ENCODE measurements around the gene LTBP3. TPM values are rescaled to one million over a fixed set of nuclear protein-coding genes. Genes with fewer than 3 reads are reported as not detected.

The LTBP3 gene
- total and polyA plus RNA-seq, 11 donors = 26.3 to 125 (median 75.6) TPM

DNA sequence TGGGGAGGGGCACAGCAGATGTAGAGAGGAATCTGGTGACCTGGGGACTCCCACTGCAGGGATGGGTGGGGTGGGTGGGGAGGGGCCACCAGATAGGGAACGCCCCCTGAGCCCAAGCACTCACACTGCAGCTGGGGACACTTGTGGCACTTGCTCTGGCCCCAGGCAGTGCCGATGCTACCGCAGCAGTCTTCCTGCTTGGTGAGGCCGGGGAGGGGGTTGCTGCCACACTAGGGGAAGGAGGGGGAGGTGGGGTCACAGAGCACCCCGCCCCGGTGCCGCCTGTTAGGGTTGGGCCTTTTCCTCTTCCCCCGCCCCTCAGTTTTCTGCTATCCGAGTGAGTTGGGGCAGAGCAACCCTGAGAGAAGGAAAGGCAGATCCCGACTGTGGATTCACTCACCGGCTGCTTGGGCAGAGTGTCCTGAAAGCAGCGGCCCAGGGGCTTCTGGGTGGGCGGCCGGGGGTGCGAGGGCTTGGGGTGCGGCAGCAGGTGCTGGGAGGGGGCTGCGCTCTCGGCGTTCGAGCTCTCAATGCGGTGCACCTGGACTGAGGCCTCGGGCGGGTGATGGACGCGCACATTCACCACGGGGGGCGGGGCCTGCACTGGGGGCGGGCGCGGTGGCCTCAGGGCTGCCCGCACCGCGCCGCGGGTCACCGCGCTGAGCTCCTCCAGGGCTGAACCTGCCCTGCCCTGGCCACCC, 4.7 kb downstream of the LTBP3 start:
- Histone ChIP-seq H3K27ac (no peak overlapping the region), H3K4me3 (no peak overlapping the region), H3K27me3 (no peaks in the 10 kb centered on the region), H3K9me3 (no peaks in the 10 kb centered on the region), H3K4me1 (peaks cover 0 to 56% (median 36%) of the 10 kb centered on the region in 12 donors), H3K36me3 (peaks cover 0 to 52% (median 40%) of the 10 kb centered on the region in 9 donors)
- 66 to 79% (median 71%) methylated on average over 4 to 37 of the region's 37 CpGs for WGBS, 4 donors
- DNase-seq (no peak), ATAC-seq (no peak)
- TF ChIP-seq, protein P1, sequence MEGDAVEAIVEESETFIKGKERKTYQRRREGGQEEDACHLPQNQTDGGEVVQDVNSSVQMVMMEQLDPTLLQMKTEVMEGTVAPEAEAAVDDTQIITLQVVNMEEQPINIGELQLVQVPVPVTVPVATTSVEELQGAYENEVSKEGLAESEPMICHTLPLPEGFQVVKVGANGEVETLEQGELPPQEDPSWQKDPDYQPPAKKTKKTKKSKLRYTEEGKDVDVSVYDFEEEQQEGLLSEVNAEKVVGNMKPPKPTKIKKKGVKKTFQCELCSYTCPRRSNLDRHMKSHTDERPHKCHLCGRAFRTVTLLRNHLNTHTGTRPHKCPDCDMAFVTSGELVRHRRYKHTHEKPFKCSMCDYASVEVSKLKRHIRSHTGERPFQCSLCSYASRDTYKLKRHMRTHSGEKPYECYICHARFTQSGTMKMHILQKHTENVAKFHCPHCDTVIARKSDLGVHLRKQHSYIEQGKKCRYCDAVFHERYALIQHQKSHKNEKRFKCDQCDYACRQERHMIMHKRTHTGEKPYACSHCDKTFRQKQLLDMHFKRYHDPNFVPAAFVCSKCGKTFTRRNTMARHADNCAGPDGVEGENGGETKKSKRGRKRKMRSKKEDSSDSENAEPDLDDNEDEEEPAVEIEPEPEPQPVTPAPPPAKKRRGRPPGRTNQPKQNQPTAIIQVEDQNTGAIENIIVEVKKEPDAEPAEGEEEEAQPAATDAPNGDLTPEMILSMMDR (IDR thresholded peaks at IDR 0.05) = no peak
- no peak for TF ChIP-seq POLR2A (IDR thresholded peaks at IDR 0.05)
- intact Hi-C loops (cut with DNase I) = loop anchor here in 1 of 10 donors (2.0 kb wide), 1 partner anchor 13 kb away; no protein-coding TSS in a partner anchor

DNA sequence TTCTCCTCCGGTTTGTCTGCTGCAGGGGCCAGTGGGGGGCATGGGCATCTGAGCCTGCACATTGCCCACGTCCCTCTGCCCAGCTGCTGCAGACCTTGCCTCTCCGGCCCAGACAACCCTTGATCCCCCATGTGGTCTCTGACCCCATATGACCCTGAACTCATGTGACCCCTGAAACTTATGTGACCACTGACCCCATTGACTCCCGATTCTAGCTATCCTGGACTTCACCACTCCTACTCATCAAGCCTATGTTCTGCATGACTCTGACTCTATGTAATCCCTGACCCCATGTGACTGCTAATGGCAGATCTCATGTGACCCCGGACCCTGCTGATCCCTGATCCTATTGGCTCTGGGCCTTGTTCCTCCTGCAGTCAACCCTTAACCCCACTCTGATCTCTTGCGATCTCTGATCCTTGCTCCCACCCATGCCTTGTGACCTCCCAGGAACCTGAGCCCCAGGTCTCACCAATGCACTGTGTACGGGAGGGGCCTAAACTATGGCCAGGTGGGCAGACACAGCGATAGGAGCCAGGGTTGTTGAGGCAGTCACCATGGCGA, 5.7 kb downstream of the LTBP3 start:
- no peak overlapping the region for H3K4me3 ChIP-seq
- peaks cover 0 to 58% (median 35%) of the 10 kb centered on the region in 12 donors for H3K4me1 ChIP-seq
- no peaks in the 10 kb centered on the region for H3K9me3 ChIP-seq
- intact Hi-C loops (cut with DNase I) = no loop called here
- 80 to 86% (median 84%) methylated on average over 9 of the region's 9 CpGs for WGBS, 4 donors
- DNase-seq (no peak), ATAC-seq (no peak)
- no peak overlapping the region for H3K27ac ChIP-seq
- TF ChIP-seq, protein P1 (IDR thresholded peaks at IDR 0.05) = peak in 1 of 12 donors; percentile 1
- no peak for TF ChIP-seq POLR2A (IDR thresholded peaks at IDR 0.05)
- H3K27me3 ChIP-seq = no peaks in the 10 kb centered on the region
- peaks cover 0 to 60% (median 47%) of the 10 kb centered on the region in 9 donors for H3K36me3 ChIP-seq

DNA sequence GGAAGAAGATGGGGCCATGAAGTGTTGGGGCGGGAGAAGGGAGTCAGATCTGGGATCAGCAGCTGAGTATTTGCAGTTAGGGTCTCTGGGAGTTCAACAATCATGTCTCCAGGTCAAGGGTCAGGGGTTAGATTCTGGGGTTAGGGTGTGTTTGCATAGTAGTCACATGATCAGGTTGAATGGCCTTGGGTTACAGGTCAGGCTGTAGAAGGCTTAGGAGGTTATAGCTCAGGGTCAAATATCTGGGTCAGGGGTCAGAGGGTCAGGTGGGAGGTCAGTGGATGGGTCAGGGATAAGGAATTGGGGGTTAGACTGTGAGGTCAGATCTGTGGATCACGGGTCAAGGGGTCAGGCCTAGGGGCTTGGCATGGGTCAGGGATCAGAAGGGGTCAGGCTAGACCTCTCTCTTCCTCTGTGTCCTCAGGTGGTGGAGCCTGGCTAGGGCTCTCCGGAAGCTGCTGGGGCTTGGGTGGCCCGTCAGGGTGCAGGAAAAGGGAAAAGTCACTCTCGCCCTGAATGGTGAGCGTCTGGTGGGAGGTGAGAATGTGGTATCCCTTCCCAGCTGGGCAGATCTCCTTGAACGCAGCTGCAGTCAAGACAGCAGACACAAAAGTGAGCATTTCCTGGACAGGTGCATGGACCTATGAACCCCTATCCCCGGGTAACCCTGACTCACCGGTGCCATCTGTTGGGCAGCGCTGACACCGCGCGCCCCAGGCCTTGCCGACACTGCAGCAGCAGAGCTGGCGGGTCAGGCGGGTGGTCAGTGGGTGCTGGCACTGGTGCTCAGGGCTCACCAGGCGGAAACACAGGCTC, 6.4 kb downstream of the LTBP3 start:
- peaks cover 0 to 67% (median 51%) of the 10 kb centered on the region in 9 donors for H3K36me3 ChIP-seq
- H3K4me3 ChIP-seq = no peak overlapping the region
- no peak for TF ChIP-seq POLR2A (IDR thresholded peaks at IDR 0.05)
- TF ChIP-seq, protein P1 (IDR thresholded peaks at IDR 0.05) = peak in 9 of 12 donors; percentile 27 to 56 (median 42)
- DNase-seq = peak in 3 of 5 donors; percentile 49 to 67 (median 63)
- 63 to 74% (median 69%) methylated on average over 14 to 17 of the region's 17 CpGs for WGBS, 4 donors
- ATAC-seq = peak in 3 of 4 donors; percentile 35 to 42 (median 38)
- intact Hi-C loops (cut with DNase I) = no loop called here
- no peaks in the 10 kb centered on the region for H3K9me3 ChIP-seq
- H3K4me1 ChIP-seq = peaks cover 0 to 58% (median 28%) of the 10 kb centered on the region in 12 donors
- H3K27me3 ChIP-seq = no peaks in the 10 kb centered on the region
- H3K27ac ChIP-seq = no peak overlapping the region

All from heart left ventricle (tissue), 16 donors.